Gastrocnemius medialis (tissue), 4 donors: ENCODE data around the gene SRSF2. TPM values are rescaled to one million over a fixed set of nuclear protein-coding genes. Genes with fewer than 3 reads are reported as not detected.

ENCODE experiments used
- ATAC-seq, 2 donors: fragments of 150-250 bp; one replicate each; pipeline ENCODE4 v1.9.1; 2016
- DNase-seq, 2 donors: peaks; one replicate each; pipeline ENCODE4 v3.0.0-alpha.2; 2019
- H3K27ac ChIP-seq, 4 donors: fragments of 200-600 bp; sonication (generic); 1 replicate in 1 of 4; 2 replicates in 3 of 4; pipeline ENCODE4 v1.5.1; 2016 to 2018; ENCODE audit warnings: mild to moderate bottlenecking in 2 of 4, moderate library complexity in 1 of 4
- H3K27me3 ChIP-seq, 3 donors: fragments of 200-600 bp; sonication (generic) in 2 of 3; 1 replicate in 1 of 3; 2 replicates in 2 of 3; pipeline versions ENCODE4 v1.5.1 to v1.6.0; 2016 to 2019; ENCODE audit warnings: mild to moderate bottlenecking in 1 of 3, moderate library complexity in 1 of 3
- H3K36me3 ChIP-seq, 2 donors: fragments of 200-600 bp; sonication (generic) in 1 of 2; one replicate each; pipeline ENCODE4 v1.5.1; 2017 to 2018
- H3K4me1 ChIP-seq, 2 donors: fragments of 200-600 bp; sonication (generic) in 1 of 2; one replicate each; pipeline ENCODE4 v1.5.1; 2016 to 2017; ENCODE audit warnings: mild to moderate bottlenecking in 2 of 2
- H3K4me3 ChIP-seq, 4 donors: fragments of 200-600 bp; sonication (generic) in 3 of 4; 1 replicate in 1 of 4; 2 replicates in 3 of 4; pipeline ENCODE4 v1.5.1; 2016 to 2019; ENCODE audit warnings: mild to moderate bottlenecking in 2 of 4
- H3K9me3 ChIP-seq, 3 donors: fragments of 200-600 bp; sonication (generic) in 2 of 3; 1 replicate in 1 of 3; 2 replicates in 2 of 3; pipeline ENCODE4 v1.5.1; 2016 to 2019
- CTCF ChIP-seq, 5 experiments: fragments of 450-650 bp in 3 of 5; fragments of 200-600 bp in 2 of 5; sonication (generic) in 2 of 5; IDR thresholded peaks in 4 of 5; conservative IDR thresholded peaks in 1 of 5; 1 replicate in 4 of 5; 2 replicates in 1 of 5; pipeline ENCODE4 v1.5.1; 2016 to 2019; ENCODE audit warnings: antibody characterized with exemption in 5 of 5, mild to moderate bottlenecking in 3 of 5, moderate library complexity in 3 of 5
- POLR2A ChIP-seq, 2 donors: fragments of 450-650 bp; IDR thresholded peaks; one replicate each; pipeline ENCODE4 v1.6.1; 2017; ENCODE audit warnings: antibody characterized with exemption in 2 of 2, mild to moderate bottlenecking in 2 of 2, moderate library complexity in 2 of 2
- in situ Hi-C, 4 donors: fragments of 200-750 bp; cut with MboI; loops; one replicate each; pipeline versions ENCODE4 v1.15.0 to v1.8.0; 2017; ENCODE audit warnings: low sequenced_read_pairs in 4 of 4
- intact Hi-C: fragments of 100-400 bp; cut with DNase I; formaldehyde crosslinking; loops from one replicate; pipeline ENCODE4 v1.15.1; 2023; ENCODE audit warnings: low total_unique reads
- total RNA-seq, 4 donors: library from RNA; depleted of rRNA; stranded (reverse); fragments of >200 nt; gene quantifications; one replicate each; pipeline versions ENCODE4 v1.1.0 to v1.2.3, GENCODE V29; 2016

SRSF2 gene
- total RNA-seq, 4 donors from 2014 or later, result 75.0 to 148 (median 90.4) TPM

- ATAC-seq (no peak), DNase-seq (no peak)
- intact Hi-C loops (no loop called here), in situ Hi-C loops (no loop called here)
- TF ChIP-seq CTCF (IDR thresholded peaks at IDR 0.05 in 4 of 5, conservative IDR thresholded peaks at IDR 0.05 in 1 of 5) (no peak), POLR2A (IDR thresholded peaks at IDR 0.05) (no peak)
- H3K9me3 ChIP-seq, result no peaks in the 10 kb centered on the region
- H3K27ac ChIP-seq, result no peak overlapping the region
- no peak overlapping the region for H3K4me3 ChIP-seq
- H3K4me1 ChIP-seq, result no peaks in the 10 kb centered on the region
- H3K27me3 ChIP-seq, result no peaks in the 10 kb centered on the region
- peaks cover 0 to 67% of the 10 kb centered on the region in 2 donors for H3K36me3 ChIP-seq
These were observed 18.2 kb upstream of the SRSF2 start for GRCh38 chr17:76755285-76755684.

GRCh38 chr17:76753061-76753961, 16.2 kb upstream of the SRSF2 start:
- H3K4me1 ChIP-seq, result peaks cover 0 to 1% of the 10 kb centered on the region in 2 donors
- in situ Hi-C loops (no loop called here), intact Hi-C loops (no loop called here)
- H3K27me3 ChIP-seq, result no peaks in the 10 kb centered on the region
- no peak overlapping the region for H3K4me3 ChIP-seq
- TF ChIP-seq POLR2A (IDR thresholded peaks at IDR 0.05), result no peak
- no peak for TF ChIP-seq CTCF (IDR thresholded peaks at IDR 0.05 in 4 of 5, conservative IDR thresholded peaks at IDR 0.05 in 1 of 5)
- H3K27ac ChIP-seq, result no peak overlapping the region
- ATAC-seq (no peak), DNase-seq (no peak)
- no peaks in the 10 kb centered on the region for H3K9me3 ChIP-seq
- peaks cover 0 to 52% of the 10 kb centered on the region in 2 donors for H3K36me3 ChIP-seq

GRCh38 chr17:76752006-76752405, 14.9 kb upstream of the SRSF2 start:
- intact Hi-C loops (no loop called here), in situ Hi-C loops (no loop called here)
- no peak for ATAC-seq
- no peak overlapping the region for H3K27ac ChIP-seq
- H3K9me3 ChIP-seq, result no peaks in the 10 kb centered on the region
- H3K27me3 ChIP-seq, result no peaks in the 10 kb centered on the region
- H3K36me3 ChIP-seq, result peaks cover 0 to 41% of the 10 kb centered on the region in 2 donors
- no peak overlapping the region for H3K4me3 ChIP-seq
- no peak for DNase-seq
- no peak for TF ChIP-seq CTCF (IDR thresholded peaks at IDR 0.05 in 4 of 5, conservative IDR thresholded peaks at IDR 0.05 in 1 of 5)
- TF ChIP-seq POLR2A (IDR thresholded peaks at IDR 0.05), result no peak
- peaks cover 8 to 11% of the 10 kb centered on the region in 2 donors for H3K4me1 ChIP-seq

- Histone ChIP-seq H3K4me1 (peaks cover 8 to 11% of the 10 kb centered on the region in 2 donors), H3K4me3 (no peak overlapping the region), H3K36me3 (peaks cover 0 to 41% of the 10 kb centered on the region in 2 donors), H3K27me3 (no peaks in the 10 kb centered on the region), H3K27ac (no peak overlapping the region), H3K9me3 (no peaks in the 10 kb centered on the region)
- ATAC-seq, result no peak
- DNase-seq, result no peak
- intact Hi-C loops (no loop called here), in situ Hi-C loops (no loop called here)
- TF ChIP-seq POLR2A (IDR thresholded peaks at IDR 0.05) (no peak), CTCF (IDR thresholded peaks at IDR 0.05 in 4 of 5, conservative IDR thresholded peaks at IDR 0.05 in 1 of 5) (no peak)
These were observed 14.4 kb upstream of the SRSF2 start for GRCh38 chr17:76751416-76751993.
